HepG2 (cell line): Measurements from ENCODE around the gene LMAN1L. TPM values are rescaled to one million over a fixed set of nuclear protein-coding genes. Genes with fewer than 3 reads are reported as not detected.

Source experiments
- ATAD3A ChIP-seq: sonication (generic); formaldehyde crosslinking; IDR thresholded peaks from 2 replicates; pipeline ENCODE4 v1.4.0; 2020; ENCODE audit warnings: missing genetic modification reagents
- BCLAF1 ChIP-seq: fragments of 450-650 bp; IDR thresholded peaks from 2 replicates; pipeline ENCODE4 v1.6.1; 2017; ENCODE audit warnings: mild to moderate bottlenecking
- ETV5 ChIP-seq: IDR thresholded peaks from 2 replicates; pipeline ENCODE4 v1.6.1; 2018; ENCODE audit warnings: missing biosample characterization, missing genetic modification reagents, inconsistent platforms, borderline replicate concordance
- HIC2 ChIP-seq: sonication (generic); formaldehyde crosslinking; IDR thresholded peaks from 2 replicates; pipeline ENCODE4 v1.9.0; 2022; ENCODE audit warnings: low read depth, missing genetic modification reagents
- IRF1 ChIP-seq: sonication (generic); formaldehyde crosslinking; IDR thresholded peaks from 2 replicates; pipeline ENCODE4 v1.4.0; 2020; ENCODE audit warnings: low read depth, mild to moderate bottlenecking, missing genetic modification reagents
- MIER2 ChIP-seq: IDR thresholded peaks from 2 replicates; pipeline ENCODE4 v1.6.1; 2016; ENCODE audit warnings: missing biosample characterization, missing genetic modification reagents
- MIER3 ChIP-seq: IDR thresholded peaks from 2 replicates; pipeline ENCODE4 v1.6.1; 2016; ENCODE audit warnings: missing compliant biosample characterization, borderline replicate concordance
- MTA3 ChIP-seq: sonication (generic); formaldehyde crosslinking; IDR thresholded peaks from 2 replicates; pipeline ENCODE4 v1.4.0; 2020; ENCODE audit warnings: missing genetic modification reagents
- NFIB ChIP-seq: sonication (generic); formaldehyde crosslinking; IDR thresholded peaks from 2 replicates; pipeline ENCODE4 v1.9.0; 2021; ENCODE audit warnings: missing genetic modification reagents, mild to moderate bottlenecking, borderline replicate concordance
- NFRKB ChIP-seq: fragments of 450-650 bp; IDR thresholded peaks from 2 replicates; pipeline ENCODE4 v1.6.1; 2017
- RFXANK ChIP-seq: IDR thresholded peaks from 2 replicates; pipeline ENCODE4 v1.6.1; 2016
- ZMYM3 ChIP-seq: sonication (generic); formaldehyde crosslinking; IDR thresholded peaks from 2 replicates; pipeline ENCODE4 v1.5.1; 2020; ENCODE audit warnings: mild to moderate bottlenecking, missing genetic modification reagents
- ZNF44 ChIP-seq: sonication (generic); formaldehyde crosslinking; IDR thresholded peaks from 2 replicates; pipeline ENCODE4 v1.5.1; 2020; ENCODE audit warnings: mild to moderate bottlenecking, missing genetic modification reagents
- polyA plus RNA-seq, 8 experiments: library from polyadenylated mRNA; depleted of rRNA in 3 of 8; stranded (reverse) in 7 of 8; unstranded in 1 of 8; fragments of >200 nt; fragmentation: Illumina TruSeq in 4 of 8; extraction: Trizol in 4 of 8; gene quantifications; 2 replicates each; pipeline versions ENCODE4 v1.2.1 to v1.2.3, GENCODE V29; 2011 to 2016; ENCODE audit warnings: low read depth in 4 of 8, missing spikeins in 1 of 8, mixed read lengths in 1 of 8; ENCODE audit not compliant: insufficient read depth in 1 of 8
- total RNA-seq, 5 experiments: library from RNA; depleted of rRNA; stranded (reverse); fragments of >200 nt; fragmentation: Illumina TruSeq; extraction: Trizol; gene quantifications; 2 replicates each; pipeline ENCODE4 v1.2.3, GENCODE V29; 2016; ENCODE audit warnings: low read depth in 1 of 5
- TF ChIP-seq, protein P1 (sequence below): sonication (generic); IDR thresholded peaks from 2 replicates; pipeline ENCODE4 v1.6.1; 2016; ENCODE audit warnings: low read depth, borderline replicate concordance
- TF ChIP-seq, protein P2 (sequence below): sonication (generic); formaldehyde crosslinking; conservative IDR thresholded peaks from 2 replicates; pipeline ENCODE4 v1.4.0; 2020; ENCODE audit warnings: mild to moderate bottlenecking, missing genetic modification reagents, moderate library complexity
- TF ChIP-seq, protein P3 (sequence below): sonication (generic); formaldehyde crosslinking; IDR thresholded peaks from 2 replicates; pipeline ENCODE4 v1.4.0; 2020; ENCODE audit warnings: mild to moderate bottlenecking, missing genetic modification reagents

LMAN1L gene
- total and polyA plus RNA-seq, 2 of the 13 experiments (the other 11 are each of a cell fraction or from before 2014, with no cell fraction given) = not detected

- TF ChIP-seq, protein P1, sequence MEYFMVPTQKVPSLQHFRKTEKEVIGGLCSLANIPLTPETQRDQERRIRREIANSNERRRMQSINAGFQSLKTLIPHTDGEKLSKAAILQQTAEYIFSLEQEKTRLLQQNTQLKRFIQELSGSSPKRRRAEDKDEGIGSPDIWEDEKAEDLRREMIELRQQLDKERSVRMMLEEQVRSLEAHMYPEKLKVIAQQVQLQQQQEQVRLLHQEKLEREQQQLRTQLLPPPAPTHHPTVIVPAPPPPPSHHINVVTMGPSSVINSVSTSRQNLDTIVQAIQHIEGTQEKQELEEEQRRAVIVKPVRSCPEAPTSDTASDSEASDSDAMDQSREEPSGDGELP = no peak
- TF ChIP-seq, protein P2, sequence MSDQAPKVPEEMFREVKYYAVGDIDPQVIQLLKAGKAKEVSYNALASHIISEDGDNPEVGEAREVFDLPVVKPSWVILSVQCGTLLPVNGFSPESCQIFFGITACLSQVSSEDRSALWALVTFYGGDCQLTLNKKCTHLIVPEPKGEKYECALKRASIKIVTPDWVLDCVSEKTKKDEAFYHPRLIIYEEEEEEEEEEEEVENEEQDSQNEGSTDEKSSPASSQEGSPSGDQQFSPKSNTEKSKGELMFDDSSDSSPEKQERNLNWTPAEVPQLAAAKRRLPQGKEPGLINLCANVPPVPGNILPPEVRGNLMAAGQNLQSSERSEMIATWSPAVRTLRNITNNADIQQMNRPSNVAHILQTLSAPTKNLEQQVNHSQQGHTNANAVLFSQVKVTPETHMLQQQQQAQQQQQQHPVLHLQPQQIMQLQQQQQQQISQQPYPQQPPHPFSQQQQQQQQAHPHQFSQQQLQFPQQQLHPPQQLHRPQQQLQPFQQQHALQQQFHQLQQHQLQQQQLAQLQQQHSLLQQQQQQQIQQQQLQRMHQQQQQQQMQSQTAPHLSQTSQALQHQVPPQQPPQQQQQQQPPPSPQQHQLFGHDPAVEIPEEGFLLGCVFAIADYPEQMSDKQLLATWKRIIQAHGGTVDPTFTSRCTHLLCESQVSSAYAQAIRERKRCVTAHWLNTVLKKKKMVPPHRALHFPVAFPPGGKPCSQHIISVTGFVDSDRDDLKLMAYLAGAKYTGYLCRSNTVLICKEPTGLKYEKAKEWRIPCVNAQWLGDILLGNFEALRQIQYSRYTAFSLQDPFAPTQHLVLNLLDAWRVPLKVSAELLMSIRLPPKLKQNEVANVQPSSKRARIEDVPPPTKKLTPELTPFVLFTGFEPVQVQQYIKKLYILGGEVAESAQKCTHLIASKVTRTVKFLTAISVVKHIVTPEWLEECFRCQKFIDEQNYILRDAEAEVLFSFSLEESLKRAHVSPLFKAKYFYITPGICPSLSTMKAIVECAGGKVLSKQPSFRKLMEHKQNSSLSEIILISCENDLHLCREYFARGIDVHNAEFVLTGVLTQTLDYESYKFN (CRISPR knock-in tag) = 0 out of 2 replicates have a peak, but pooled peaks have one; percentile 35
- TF ChIP-seq NFIB (CRISPR knock-in tag) = 0 out of 2 replicates have a peak, but pooled peaks have one; percentile 42
- no peak for TF ChIP-seq MTA3 (CRISPR knock-in tag)
- TF ChIP-seq RFXANK (CRISPR knock-in tag) = no peak
- TF ChIP-seq ATAD3A = no peak
- peak; percentile 58; the same call in 1 of the 2 replicates for TF ChIP-seq ETV5
- no peak for TF ChIP-seq NFRKB
- TF ChIP-seq BCLAF1 = no peak
- no peak for TF ChIP-seq IRF1
- no peak for TF ChIP-seq MIER2
- TF ChIP-seq HIC2 (CRISPR knock-in tag) = peak; percentile 73; the same call in 1 of the 2 replicates
- TF ChIP-seq ZNF44 = no peak
- peak; percentile 41; the same call in 1 of the 2 replicates for TF ChIP-seq ZMYM3 (CRISPR knock-in tag)
- TF ChIP-seq, protein P3, sequence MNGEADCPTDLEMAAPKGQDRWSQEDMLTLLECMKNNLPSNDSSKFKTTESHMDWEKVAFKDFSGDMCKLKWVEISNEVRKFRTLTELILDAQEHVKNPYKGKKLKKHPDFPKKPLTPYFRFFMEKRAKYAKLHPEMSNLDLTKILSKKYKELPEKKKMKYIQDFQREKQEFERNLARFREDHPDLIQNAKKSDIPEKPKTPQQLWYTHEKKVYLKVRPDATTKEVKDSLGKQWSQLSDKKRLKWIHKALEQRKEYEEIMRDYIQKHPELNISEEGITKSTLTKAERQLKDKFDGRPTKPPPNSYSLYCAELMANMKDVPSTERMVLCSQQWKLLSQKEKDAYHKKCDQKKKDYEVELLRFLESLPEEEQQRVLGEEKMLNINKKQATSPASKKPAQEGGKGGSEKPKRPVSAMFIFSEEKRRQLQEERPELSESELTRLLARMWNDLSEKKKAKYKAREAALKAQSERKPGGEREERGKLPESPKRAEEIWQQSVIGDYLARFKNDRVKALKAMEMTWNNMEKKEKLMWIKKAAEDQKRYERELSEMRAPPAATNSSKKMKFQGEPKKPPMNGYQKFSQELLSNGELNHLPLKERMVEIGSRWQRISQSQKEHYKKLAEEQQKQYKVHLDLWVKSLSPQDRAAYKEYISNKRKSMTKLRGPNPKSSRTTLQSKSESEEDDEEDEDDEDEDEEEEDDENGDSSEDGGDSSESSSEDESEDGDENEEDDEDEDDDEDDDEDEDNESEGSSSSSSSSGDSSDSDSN (CRISPR knock-in tag) = peak; percentile 36; the same call in 1 of the 2 replicates
- no peak for TF ChIP-seq MIER3 (CRISPR knock-in tag)
Measured at GRCh38 chr15:74776821-74777768, 35.5 kb upstream of the LMAN1L start (continued).
